MM.1S (cell line): Measurements from ENCODE around the gene CREB5.

Experiments
- DNase-seq: peaks from one replicate; pipeline ENCODE4 v3.0.0-alpha.2; 2015
- H2AFZ ChIP-seq: fragments of 300-600 bp; sonication (generic); 2 replicates; pipeline ENCODE4 v1.6.0; 2016; ENCODE audit warnings: antibody characterized with exemption, low read length
- H3F3A ChIP-seq: fragments of 300-600 bp; sonication (generic); 2 replicates; pipeline ENCODE4 v1.6.1; 2016; ENCODE audit warnings: mild to moderate bottlenecking, antibody characterized with exemption, low read length, moderate library complexity, mixed read lengths; ENCODE audit not compliant: insufficient read depth
- H3K27ac ChIP-seq: fragments of 300-600 bp; sonication (generic); 2 replicates; pipeline ENCODE4 v1.5.1; 2016; ENCODE audit warnings: mild to moderate bottlenecking, low read length
- H3K27me3 ChIP-seq: fragments of 300-600 bp; sonication (generic); replicated peaks from 2 replicates; pipeline ENCODE4 v1.6.0; 2016; ENCODE audit warnings: low read length; ENCODE audit not compliant: insufficient read depth
- H3K36me3 ChIP-seq: fragments of 300-600 bp; sonication (generic); replicated peaks from 2 replicates; pipeline ENCODE4 v1.6.1; 2016; ENCODE audit warnings: mild to moderate bottlenecking, low read length, mixed read lengths; ENCODE audit not compliant: insufficient read depth
- H3K4me1 ChIP-seq: fragments of 300-600 bp; sonication (generic); 2 replicates; pipeline ENCODE4 v1.6.1; 2016; ENCODE audit warnings: low read length, mixed read lengths
- H3K4me2 ChIP-seq: fragments of 300-600 bp; sonication (generic); 2 replicates; pipeline ENCODE4 v1.6.0; 2016; ENCODE audit warnings: low read depth, low read length
- H3K4me3 ChIP-seq: fragments of 300-600 bp; sonication (generic); 2 replicates; pipeline ENCODE4 v1.5.1; 2016; ENCODE audit warnings: low read length, mixed read lengths
- H3K79me2 ChIP-seq: fragments of 300-600 bp; sonication (generic); 2 replicates; pipeline ENCODE4 v1.6.1; 2016; ENCODE audit warnings: mixed run types, low read length, mixed read lengths
- H3K9ac ChIP-seq: fragments of 300-600 bp; sonication (generic); 2 replicates; pipeline ENCODE4 v1.6.1; 2016; ENCODE audit warnings: low read length, mixed read lengths
- H3K9me2 ChIP-seq: fragments of 300-600 bp; sonication (generic); replicated peaks from 2 replicates; pipeline ENCODE4 v1.6.1; 2016; ENCODE audit warnings: mild to moderate bottlenecking, low read length, mixed read lengths; ENCODE audit not compliant: insufficient read depth
- H3K9me3 ChIP-seq: fragments of 300-600 bp; sonication (generic); replicated peaks from 2 replicates; pipeline ENCODE4 v1.6.1; 2016; ENCODE audit warnings: mild to moderate bottlenecking, low read length, mixed read lengths; ENCODE audit not compliant: insufficient read depth
- H4K20me1 ChIP-seq: fragments of 300-600 bp; sonication (generic); 2 replicates; pipeline ENCODE4 v1.6.1; 2016; ENCODE audit warnings: mild to moderate bottlenecking, low read length, moderate library complexity, mixed read lengths; ENCODE audit not compliant: insufficient read depth
- CTCF ChIP-seq: fragments of 300-600 bp; sonication (generic); IDR thresholded peaks from 2 replicates; pipeline ENCODE4 v1.5.1; 2016; ENCODE audit warnings: antibody characterized with exemption, low read length, mixed read lengths
- EZH2 ChIP-seq: fragments of 300-600 bp; sonication (generic); optimal IDR thresholded peaks from 2 replicates; pipeline ENCODE3; 2017; ENCODE audit warnings: low read depth, mild to moderate bottlenecking, antibody characterized with exemption, low read length, mixed read lengths
- EZH2phosphoT487 ChIP-seq: fragments of 300-600 bp; sonication (generic); IDR thresholded peaks from 2 replicates; pipeline ENCODE4 v1.6.1; 2018; ENCODE audit warnings: antibody characterized with exemption, low read length

Gene CREB5

GRCh38 chr7:28671526-28671925 is 259.2 kb downstream of the CREB5 start:
- Histone ChIP-seq H3K27ac (no peak overlapping the region), H2AFZ (no peak overlapping the region), H3F3A (no peaks in the 10 kb centered on the region), H3K9me2 (no peaks in the 10 kb centered on the region), H3K4me2 (no peak overlapping the region), H3K4me1 (no peaks in the 10 kb centered on the region), H3K9me3 (no peaks in the 10 kb centered on the region), H4K20me1 (no peaks in the 10 kb centered on the region), H3K27me3 (no peaks in the 10 kb centered on the region), H3K79me2 (no peaks in the 10 kb centered on the region), H3K9ac (no peak overlapping the region), H3K4me3 (no peak overlapping the region), H3K36me3 (no peaks in the 10 kb centered on the region)
- no peak for DNase-seq
- TF ChIP-seq CTCF (no peak), EZH2phosphoT487 (no peak), EZH2 (no peak)

GRCh38 chr7:28672397-28672797 is 260.1 kb downstream of the CREB5 start:
- Histone ChIP-seq H3K4me1 (no peaks in the 10 kb centered on the region), H3K27ac (no peak overlapping the region), H3K9me3 (no peaks in the 10 kb centered on the region), H2AFZ (no peak overlapping the region), H3K4me3 (no peak overlapping the region), H3K79me2 (no peaks in the 10 kb centered on the region), H3K4me2 (no peak overlapping the region), H4K20me1 (no peaks in the 10 kb centered on the region), H3F3A (no peaks in the 10 kb centered on the region), H3K27me3 (no peaks in the 10 kb centered on the region), H3K9me2 (no peaks in the 10 kb centered on the region), H3K36me3 (no peaks in the 10 kb centered on the region), H3K9ac (no peak overlapping the region)
- no peak for TF ChIP-seq EZH2phosphoT487
- no peak for DNase-seq

GRCh38 chr7:28674359-28674782 is 262.1 kb downstream of the CREB5 start:
- H3K4me2 ChIP-seq: no peak overlapping the region
- H3K27me3 ChIP-seq: no peaks in the 10 kb centered on the region
- H3K4me3 ChIP-seq: no peak overlapping the region
- no peaks in the 10 kb centered on the region for H4K20me1 ChIP-seq
- H3K9ac ChIP-seq: no peak overlapping the region
- no peaks in the 10 kb centered on the region for H3K79me2 ChIP-seq
- H3K4me1 ChIP-seq: no peaks in the 10 kb centered on the region
- H3K36me3 ChIP-seq: no peaks in the 10 kb centered on the region
- H3K27ac ChIP-seq: no peak overlapping the region
- no peaks in the 10 kb centered on the region for H3K9me3 ChIP-seq
- no peaks in the 10 kb centered on the region for H3K9me2 ChIP-seq
- DNase-seq: no peak
- no peak overlapping the region for H2AFZ ChIP-seq
- TF ChIP-seq CTCF (no peak), EZH2 (no peak), EZH2phosphoT487 (no peak)
- H3F3A ChIP-seq: no peaks in the 10 kb centered on the region

GRCh38 chr7:28675429-28675828 is 263.1 kb downstream of the CREB5 start:
- Histone ChIP-seq H3K9me2 (no peaks in the 10 kb centered on the region), H3K79me2 (no peaks in the 10 kb centered on the region), H4K20me1 (no peaks in the 10 kb centered on the region), H3K27me3 (no peaks in the 10 kb centered on the region), H3K4me2 (no peak overlapping the region), H3K4me3 (no peak overlapping the region), H3K9ac (no peak overlapping the region), H3K27ac (no peak overlapping the region), H3K4me1 (no peaks in the 10 kb centered on the region), H3K36me3 (no peaks in the 10 kb centered on the region), H2AFZ (no peak overlapping the region), H3F3A (no peaks in the 10 kb centered on the region), H3K9me3 (no peaks in the 10 kb centered on the region)
- DNase-seq: no peak
- no peak for TF ChIP-seq CTCF
- TF ChIP-seq EZH2: no peak
- TF ChIP-seq EZH2phosphoT487: no peak
